RWPE2 (cell line): Measurements from ENCODE around the gene ATAD5.

Experiments used
- ATAC-seq: fragments of 200-7000 bp; cut with Tn5 transposase; 3 replicates; pipeline ENCODE4 v1.9.1; 2021; ENCODE audit warnings: low read depth
- DNase-seq: peaks from one replicate; pipeline ENCODE4 v3.0.0-alpha.2; 2020; ENCODE audit warnings: low spot score
- H3K27ac ChIP-seq: fragments of 450-650 bp; 2 replicates; pipeline ENCODE4 v1.5.1; 2017; ENCODE audit warnings: mild to moderate bottlenecking; ENCODE audit not compliant: poor library complexity, severe bottlenecking
- H3K27me3 ChIP-seq: fragments of 250-450 bp; sonication (Bioruptor Pico); 2 replicates; pipeline ENCODE4 v1.5.1; 2021; ENCODE audit warnings: mild to moderate bottlenecking, moderate library complexity; ENCODE audit not compliant: insufficient read depth, poor library complexity, severe bottlenecking
- H3K36me3 ChIP-seq: fragments of 250-450 bp; sonication (Bioruptor Pico); 2 replicates; pipeline ENCODE4 v1.5.1; 2020; ENCODE audit warnings: low read depth, mild to moderate bottlenecking, moderate library complexity
- H3K4me1 ChIP-seq: fragments of 250-450 bp; sonication (Bioruptor Pico); 2 replicates; pipeline ENCODE4 v1.5.1; 2021; ENCODE audit warnings: mild to moderate bottlenecking, moderate library complexity; ENCODE audit not compliant: insufficient read depth, poor library complexity, severe bottlenecking
- H3K4me3 ChIP-seq: fragments of 250-450 bp; sonication (Bioruptor Pico); 2 replicates; pipeline ENCODE4 v1.5.1; 2021; ENCODE audit warnings: mild to moderate bottlenecking, moderate library complexity; ENCODE audit not compliant: severe bottlenecking
- H3K9me3 ChIP-seq: fragments of 250-450 bp; sonication (Bioruptor Pico); 2 replicates; pipeline ENCODE4 v1.5.1; 2021; ENCODE audit warnings: mild to moderate bottlenecking, moderate library complexity; ENCODE audit not compliant: severe bottlenecking
- CTCF ChIP-seq: fragments of 450-650 bp; IDR thresholded peaks from one replicate; pipeline ENCODE4 v1.5.1; 2017; ENCODE audit warnings: mild to moderate bottlenecking, moderate library complexity; ENCODE audit not compliant: poor library complexity, severe bottlenecking

ATAD5 gene

DNA sequence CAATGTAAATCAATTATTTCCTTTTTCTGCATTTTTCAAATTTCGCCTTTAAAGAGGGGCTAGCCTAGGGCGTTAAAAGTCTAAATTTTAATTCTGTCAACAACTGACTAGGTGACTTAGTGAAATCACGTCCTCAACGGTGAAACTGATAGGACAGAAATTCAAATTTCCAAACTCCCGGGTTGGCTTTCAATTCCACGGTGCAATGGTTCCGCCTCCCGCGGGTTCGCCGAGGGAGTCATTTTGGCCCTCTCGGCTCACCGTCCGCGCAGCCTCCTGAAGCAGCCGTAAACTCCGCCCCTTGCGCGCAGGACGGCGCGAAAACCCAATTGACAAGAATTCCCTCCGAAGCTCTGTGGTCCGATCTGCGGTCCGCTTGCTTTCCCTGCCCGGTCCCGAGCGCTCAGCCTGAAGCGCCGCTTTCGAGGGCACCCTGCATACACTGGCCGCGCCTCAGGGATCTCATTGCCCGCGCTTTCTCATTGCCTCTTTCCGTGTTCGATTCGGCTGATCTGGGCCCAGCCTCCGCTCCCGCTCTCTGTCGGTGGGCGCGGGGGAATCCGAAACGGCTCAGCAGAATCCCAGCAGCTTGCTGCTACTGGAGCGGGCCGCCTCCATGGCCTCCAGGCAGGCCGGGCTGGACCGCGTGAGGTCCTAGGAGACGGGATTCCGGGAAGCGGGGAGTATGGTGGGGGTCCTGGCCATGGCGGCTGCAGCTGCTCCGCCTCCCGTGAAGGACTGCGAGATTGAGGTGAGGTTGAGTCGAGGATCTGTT, at the start of gene ATAD5:
TSS of gene ATAD5 (plus strand) at position 304 of the 775 bp plus-strand sequence. CDS start at position 686, 382 bp downstream.
- Histone ChIP-seq H3K27me3 (no peaks in the 10 kb centered on the region), H3K9me3 (no peaks in the 10 kb centered on the region), H3K4me1 (peaks cover 6% of the 10 kb centered on the region), H3K36me3 (peaks cover 32% of the 10 kb centered on the region), H3K27ac (peak within 1 kb of the TSS; percentile 52), H3K4me3 (peak within 1 kb of the TSS; percentile 56)
- peak; percentile 87 for DNase-seq
- no peak for TF ChIP-seq CTCF
- peak; percentile 87 for ATAC-seq

DNA sequence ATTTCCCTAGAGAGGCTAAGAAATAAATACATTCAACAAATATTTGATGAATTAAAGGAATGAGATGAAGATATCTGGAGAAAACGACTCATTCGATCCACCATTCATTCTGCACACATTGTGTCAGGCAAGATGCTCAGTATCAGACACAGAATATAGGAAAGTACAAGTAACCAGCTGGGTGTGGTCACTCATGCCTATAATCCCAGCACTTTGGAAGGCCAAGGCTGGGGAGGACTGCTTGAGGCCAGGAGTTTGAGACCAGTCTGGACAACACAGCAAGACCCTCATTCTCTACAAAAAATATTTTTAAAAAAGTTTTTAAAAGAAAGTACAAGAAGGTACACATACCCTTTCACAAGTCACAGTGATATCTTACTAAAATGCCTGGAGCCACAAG, 49.6 kb upstream of the ATAD5 start:
- Histone ChIP-seq H3K4me1 (no peaks in the 10 kb centered on the region), H3K27ac (no peak overlapping the region), H3K9me3 (no peaks in the 10 kb centered on the region), H3K27me3 (no peaks in the 10 kb centered on the region), H3K4me3 (no peak overlapping the region), H3K36me3 (peaks cover 80% of the 10 kb centered on the region)
- TF ChIP-seq CTCF: no peak
- DNase-seq (no peak), ATAC-seq (no peak)

DNA sequence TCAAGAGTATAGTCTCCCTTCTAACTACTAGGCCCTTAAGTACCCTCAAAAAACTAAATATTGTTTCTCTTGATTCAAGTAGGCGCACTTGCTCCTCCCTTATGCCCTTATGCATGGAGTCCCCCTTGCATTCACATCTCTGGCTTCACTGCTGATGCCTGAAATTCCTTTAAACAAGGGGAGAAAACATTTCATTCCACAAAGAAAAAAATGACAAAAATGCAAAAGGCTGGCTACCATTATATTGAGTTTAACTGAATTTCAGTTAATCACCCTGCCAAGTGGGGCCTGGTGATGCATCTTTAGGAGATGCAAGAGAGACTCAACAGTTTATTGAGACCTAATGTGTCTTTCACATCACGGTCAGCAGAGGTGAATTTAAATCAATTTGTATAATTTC, 42.8 kb upstream of the ATAD5 start:
- Histone ChIP-seq H3K36me3 (peaks cover 81% of the 10 kb centered on the region), H3K4me1 (no peaks in the 10 kb centered on the region), H3K4me3 (no peak overlapping the region), H3K9me3 (no peaks in the 10 kb centered on the region), H3K27me3 (no peaks in the 10 kb centered on the region), H3K27ac (no peak overlapping the region)
- no peak for TF ChIP-seq CTCF
- ATAC-seq: no peak
- DNase-seq: no peak

GRCh38 chr17:30790279-30790678, 41.5 kb upstream of the ATAD5 start:
- no peak overlapping the region for H3K27ac ChIP-seq

More at GRCh38 chr17:30790279-30790678, 41.5 kb upstream of the ATAD5 start:
- DNase-seq: no peak
- H3K4me3 ChIP-seq: no peak overlapping the region
- no peaks in the 10 kb centered on the region for H3K9me3 ChIP-seq
- peaks cover 80% of the 10 kb centered on the region for H3K36me3 ChIP-seq
- ATAC-seq: no peak
- H3K4me1 ChIP-seq: no peaks in the 10 kb centered on the region
- TF ChIP-seq CTCF: no peak
- H3K27me3 ChIP-seq: no peaks in the 10 kb centered on the region
